ENCODE measurements around the gene ICAM2.

- TF ChIP-seq CTCF (IDR thresholded peaks at IDR 0.05): no peak
- TF ChIP-seq EZH2 (IDR thresholded peaks at IDR 0.05; ENCODE audit: borderline replicate concordance, insufficient read depth, low read depth, low read length, poor library complexity, severe bottlenecking): no peak
Observed at GRCh38 chr17:64053101-64053500, 32.7 kb upstream of the ICAM2 start.
